Activated naive CD4-positive, alpha-beta T cell treated with Interleukin-2 at 50 U/mL for 16 hours (primary cell): Measurements from ENCODE around the gene TBC1D13.
"Not testable (repeated sequence)": the region's sequence is repeated elsewhere in the genome, so short reads cannot be mapped to it uniquely, and the experiment has no call there.

Experiments
- DNase-seq: peaks from one replicate; pipeline ENCODE4 v3.0.0-alpha.2; 2020

TBC1D13 gene

GRCh38 chr9:128787659-128788058 is 606 bp downstream of the TBC1D13 start:
- peak; percentile 12 for DNase-seq

GRCh38 chr9:128788445-128788844 is 1.4 kb downstream of the TBC1D13 start:
- DNase-seq, result no peak

DNA sequence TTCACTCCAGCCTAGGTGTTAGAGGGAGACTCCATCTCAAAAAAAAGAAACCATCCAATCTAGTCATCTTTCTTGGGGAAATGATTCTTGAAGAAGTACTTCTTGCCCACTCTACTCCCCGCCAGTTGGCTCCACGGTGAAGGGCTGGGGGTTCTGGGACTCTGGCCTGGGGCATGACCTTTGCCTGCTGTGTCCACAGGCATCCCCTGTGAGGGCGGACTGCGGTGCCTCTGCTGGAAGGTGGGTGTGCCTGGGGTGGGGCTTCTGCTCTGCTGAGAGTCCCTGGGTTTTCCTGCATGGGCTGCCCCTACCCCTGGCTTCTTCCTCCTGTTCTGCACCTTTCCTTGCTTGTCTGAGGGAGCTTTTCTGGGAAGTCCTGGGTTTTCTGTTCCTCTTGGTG is 3.5 kb downstream of the TBC1D13 start:
- DNase-seq, result no peak

DNA sequence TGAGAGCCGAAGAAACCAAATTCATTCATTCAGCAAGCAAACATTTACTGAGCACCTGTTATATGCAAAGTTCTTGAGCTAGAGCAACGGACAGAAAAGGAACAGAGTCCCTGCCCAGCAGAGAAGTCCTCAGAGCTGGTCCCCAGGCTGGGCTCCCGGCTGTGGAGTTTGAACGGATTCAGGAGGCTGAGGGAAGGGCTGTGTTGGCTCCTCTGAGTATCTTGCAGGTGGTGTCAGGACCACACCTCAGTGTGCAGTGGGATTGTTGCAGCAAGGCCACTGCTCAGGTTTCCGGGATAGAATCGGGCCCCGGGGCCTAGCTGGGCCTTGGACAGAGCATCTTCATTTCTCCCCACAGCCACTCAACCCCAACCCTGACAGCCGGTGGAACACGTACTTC is 5.1 kb downstream of the TBC1D13 start:
- DNase-seq, result no peak

GRCh38 chr9:128792978-128793686 is 6.1 kb downstream of the TBC1D13 start:
- no peak for DNase-seq

DNA sequence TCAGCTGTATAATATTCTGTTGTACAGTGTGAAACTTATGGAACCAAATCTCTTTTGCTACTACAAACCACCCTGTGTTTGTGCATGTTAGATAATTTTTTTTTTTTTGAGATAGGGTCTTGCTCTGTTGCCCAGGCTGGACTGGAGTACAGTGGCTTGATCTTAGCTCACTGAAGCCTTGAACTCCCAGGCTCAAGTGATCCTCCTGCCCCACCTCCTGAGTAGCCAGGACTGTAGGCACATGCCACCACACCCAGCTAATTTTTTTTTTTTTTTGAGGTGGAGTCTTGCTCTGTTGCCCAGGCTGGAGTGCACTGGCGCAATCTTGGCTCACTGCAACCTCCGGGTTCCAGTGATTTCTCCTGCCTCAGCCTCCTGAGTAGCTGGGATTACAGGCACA is 7.9 kb downstream of the TBC1D13 start:
- DNase-seq, result not testable (repeated sequence)

- DNase-seq, result no peak
Observed at GRCh38 chr9:128798896-128799295, 11.8 kb downstream of the TBC1D13 start.

DNA sequence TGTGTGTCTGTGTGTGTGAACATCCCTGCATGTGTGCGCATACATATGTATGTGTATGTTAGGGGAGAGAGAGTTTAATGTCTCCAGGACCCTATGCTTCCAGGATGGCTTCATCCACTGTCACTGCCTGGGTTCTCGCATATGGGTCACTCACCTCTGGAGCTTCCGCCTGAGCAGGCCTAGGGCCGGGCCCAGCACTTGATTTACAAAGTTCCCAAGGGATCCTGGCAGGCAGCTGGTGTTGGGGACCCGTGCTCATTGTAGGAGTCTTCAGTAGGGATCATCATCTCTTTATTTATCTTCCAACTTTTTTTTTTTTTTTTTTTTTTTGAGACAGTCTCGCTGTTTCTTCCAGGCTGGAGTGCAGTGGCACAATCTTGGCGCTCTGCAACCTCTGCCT is 13.0 kb downstream of the TBC1D13 start:
- no peak for DNase-seq

- no peak for DNase-seq
Observed at GRCh38 chr9:128802482-128802881, 15.4 kb downstream of the TBC1D13 start.

GRCh38 chr9:128805661-128806060 is 18.6 kb downstream of the TBC1D13 start:
- DNase-seq, result no peak

GRCh38 chr9:128807827-128808226 is 20.8 kb downstream of the TBC1D13 start:
- no peak for DNase-seq

- no peak for DNase-seq
Observed at GRCh38 chr9:128808543-128808942, 21.5 kb downstream of the TBC1D13 start.

GRCh38 chr9:128809036-128809599 is 22.1 kb downstream of the TBC1D13 start:
- no peak for DNase-seq

GRCh38 chr9:128809831-128810230 is 22.8 kb downstream of the TBC1D13 start:
- no peak for DNase-seq

GRCh38 chr9:128810873-128811272 is 23.8 kb downstream of the TBC1D13 start:
- no peak for DNase-seq

DNA sequence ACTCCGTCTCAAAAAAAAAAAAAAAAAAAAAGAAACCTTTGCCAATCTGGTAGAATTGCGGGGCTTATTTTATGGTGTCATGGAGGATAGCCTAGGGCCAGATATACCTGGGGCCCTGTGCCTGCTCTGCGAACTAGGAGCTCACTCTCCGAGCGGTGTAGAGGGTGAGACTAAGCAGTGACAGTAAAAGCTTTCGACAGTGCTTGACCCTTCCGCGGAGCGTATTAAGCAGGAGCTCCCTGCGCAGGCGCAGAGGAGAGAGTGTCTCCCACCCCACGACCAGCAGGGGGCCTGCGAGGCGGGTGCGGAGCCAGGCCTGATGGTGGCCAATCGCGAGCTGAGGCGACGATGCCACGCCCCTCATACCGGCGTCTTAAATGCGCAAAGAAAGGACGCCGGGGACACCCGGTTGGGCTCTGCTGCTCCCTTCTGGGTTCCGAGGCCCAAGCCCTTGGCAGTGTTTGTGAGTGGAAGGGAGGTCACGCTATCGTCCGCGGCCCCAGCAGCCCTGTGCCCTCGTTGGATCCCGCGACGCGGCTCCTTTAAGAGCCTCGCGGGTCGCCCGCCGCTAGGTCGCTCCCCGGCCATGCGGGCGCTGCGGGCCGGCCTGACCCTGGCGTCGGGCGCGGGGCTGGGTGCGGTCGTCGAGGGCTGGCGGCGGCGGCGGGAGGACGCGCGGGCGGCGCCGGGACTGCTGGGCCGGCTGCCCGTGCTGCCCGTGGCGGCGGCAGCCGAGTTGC is 31.2 kb downstream of the TBC1D13 start, which contains the start of gene ENDOG:
Gene ENDOG, plus strand, starts transcription at position 402 of the 740 bp plus-strand sequence. Its CDS starts 185 bp downstream, at position 587.
- peak; percentile 99 for DNase-seq

GRCh38 chr9:128818839-128819715 is 32.0 kb downstream of the TBC1D13 start:
- peak; percentile 44 for DNase-seq

GRCh38 chr9:128819716-128820664 is 32.9 kb downstream of the TBC1D13 start:
- no peak for DNase-seq

GRCh38 chr9:128820665-128821583 is 33.9 kb downstream of the TBC1D13 start:
- no peak for DNase-seq

GRCh38 chr9:128821584-128822406 is 34.7 kb downstream of the TBC1D13 start:
- DNase-seq, result no peak
